HG02840 (cell line): ENCODE results near the gene CCDC142.
"Not testable (repeated sequence)": the region's sequence is repeated elsewhere in the genome, so short reads cannot be mapped to it uniquely, and the experiment has no call there.

Experiments used
- ATAC-seq: cut with Tn5 transposase; IDR thresholded peaks from one replicate; pipeline ENCODE4 v1.9.1; 2021; ENCODE audit warnings: mild to moderate bottlenecking, moderate library complexity, moderate number of reproducible peaks; ENCODE audit not compliant: unreplicated experiment, low FRiP score

CCDC142 gene

DNA sequence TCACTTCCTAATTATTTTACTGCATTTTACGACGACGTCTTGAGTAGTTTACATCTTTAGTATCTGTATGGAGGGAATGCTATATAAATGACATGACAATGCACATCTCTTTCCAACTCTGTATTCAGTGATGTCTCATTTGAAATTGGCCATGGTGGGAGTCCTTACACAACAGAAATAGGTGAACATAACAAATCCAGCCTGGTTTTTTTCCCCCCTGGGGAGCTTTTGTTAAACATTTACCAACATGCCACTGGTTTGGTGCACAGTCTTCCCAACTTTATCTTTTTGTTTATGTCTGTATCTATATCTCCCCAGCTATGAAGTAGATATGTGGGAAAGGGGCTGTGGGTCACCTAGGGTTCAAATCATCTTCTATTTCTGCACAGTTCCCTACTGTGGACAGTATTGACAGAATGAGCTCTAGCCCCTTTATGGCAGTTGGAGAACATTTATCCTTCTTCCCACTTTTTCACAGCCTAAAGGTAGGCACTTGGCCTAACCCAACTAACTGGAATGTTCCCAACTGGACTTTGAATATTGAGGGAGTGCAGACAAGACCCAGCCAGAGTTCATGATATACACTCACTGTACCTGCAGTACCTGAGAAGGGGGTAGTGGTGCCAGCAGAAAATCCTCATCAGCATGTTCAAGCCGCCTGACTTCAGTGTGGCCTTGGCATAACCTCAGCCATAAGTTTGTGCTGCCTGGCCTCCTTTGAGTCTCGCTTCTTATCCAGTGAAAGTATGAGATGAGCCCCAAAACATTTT, 35.4 kb downstream of the CCDC142 start:
- ATAC-seq = no peak

DNA sequence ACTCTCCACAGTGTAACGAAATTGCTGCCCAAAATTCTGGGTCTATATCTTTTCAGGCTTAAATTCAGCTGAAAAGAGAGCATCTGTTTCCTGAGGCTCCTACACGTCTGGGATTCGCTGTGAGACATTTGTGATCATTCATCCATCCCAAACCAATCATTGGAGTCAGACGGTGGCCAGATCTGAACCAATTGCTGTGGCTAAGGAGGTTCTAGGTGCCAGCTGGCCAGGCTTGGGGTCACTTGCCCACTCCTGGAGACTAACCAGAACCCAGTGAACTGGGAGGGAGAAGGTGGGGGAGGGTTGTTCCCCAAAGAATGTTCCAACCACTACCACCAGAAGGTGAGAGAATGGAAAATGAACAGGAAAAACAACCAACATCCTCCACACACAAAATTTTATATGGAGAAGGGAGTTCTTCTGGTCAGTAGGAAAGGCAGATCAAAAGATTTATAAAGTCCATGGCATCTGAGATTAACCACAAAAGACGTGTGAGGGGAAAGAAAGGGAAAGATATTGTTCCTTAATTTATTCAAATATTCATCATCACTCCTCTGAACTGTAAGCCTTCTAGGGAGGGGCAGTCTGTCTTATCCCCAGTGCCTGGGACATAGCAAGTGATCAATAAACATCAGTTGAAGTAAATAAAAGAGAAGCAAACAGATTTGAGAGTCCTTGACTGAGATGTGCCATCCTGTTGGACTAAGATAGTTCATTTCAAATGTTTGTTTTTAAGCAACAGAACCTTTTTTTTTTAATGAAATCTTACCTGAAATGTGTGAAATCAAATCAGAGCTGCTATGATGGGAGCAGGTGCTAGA, 38.1 kb downstream of the CCDC142 start:
- no peak for ATAC-seq

DNA sequence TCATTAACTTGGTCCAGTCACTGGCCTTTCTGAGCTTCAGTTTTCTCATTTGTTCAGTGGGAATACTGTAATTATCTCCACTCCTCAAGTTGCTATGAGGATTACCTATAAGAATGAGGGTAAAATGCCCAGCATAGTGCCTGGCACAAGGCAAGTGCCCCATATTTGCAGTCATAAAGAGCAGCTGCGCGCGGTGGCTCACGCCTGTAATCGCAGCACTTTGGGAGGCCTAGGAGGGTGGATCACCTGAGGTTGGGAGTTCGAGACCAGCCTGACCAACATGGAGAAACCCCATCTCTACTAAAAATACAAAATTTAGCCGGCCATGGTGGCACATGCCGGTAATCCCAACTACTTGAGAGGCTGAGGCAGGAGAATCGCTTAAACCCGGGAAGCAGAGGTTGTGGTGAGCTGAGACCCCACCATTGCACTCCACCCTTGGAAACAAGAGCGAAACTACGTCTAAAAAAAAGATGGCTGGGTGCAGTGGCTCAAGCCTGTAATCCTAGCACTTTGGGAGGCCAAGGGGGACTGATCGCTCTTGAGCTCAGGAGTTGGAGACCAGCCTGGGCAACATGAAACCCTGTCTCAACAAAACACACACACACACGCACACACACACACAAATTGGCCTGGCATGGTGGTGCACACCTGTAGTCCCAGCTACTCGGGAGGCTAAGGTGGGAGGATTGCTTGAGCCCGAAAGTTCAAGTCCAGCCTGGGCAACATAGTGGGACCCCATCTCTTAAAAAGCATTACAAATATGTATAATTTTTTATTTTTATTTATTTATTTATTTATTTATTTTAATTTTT, 40.1 kb downstream of the CCDC142 start:
- not testable (repeated sequence) for ATAC-seq

DNA sequence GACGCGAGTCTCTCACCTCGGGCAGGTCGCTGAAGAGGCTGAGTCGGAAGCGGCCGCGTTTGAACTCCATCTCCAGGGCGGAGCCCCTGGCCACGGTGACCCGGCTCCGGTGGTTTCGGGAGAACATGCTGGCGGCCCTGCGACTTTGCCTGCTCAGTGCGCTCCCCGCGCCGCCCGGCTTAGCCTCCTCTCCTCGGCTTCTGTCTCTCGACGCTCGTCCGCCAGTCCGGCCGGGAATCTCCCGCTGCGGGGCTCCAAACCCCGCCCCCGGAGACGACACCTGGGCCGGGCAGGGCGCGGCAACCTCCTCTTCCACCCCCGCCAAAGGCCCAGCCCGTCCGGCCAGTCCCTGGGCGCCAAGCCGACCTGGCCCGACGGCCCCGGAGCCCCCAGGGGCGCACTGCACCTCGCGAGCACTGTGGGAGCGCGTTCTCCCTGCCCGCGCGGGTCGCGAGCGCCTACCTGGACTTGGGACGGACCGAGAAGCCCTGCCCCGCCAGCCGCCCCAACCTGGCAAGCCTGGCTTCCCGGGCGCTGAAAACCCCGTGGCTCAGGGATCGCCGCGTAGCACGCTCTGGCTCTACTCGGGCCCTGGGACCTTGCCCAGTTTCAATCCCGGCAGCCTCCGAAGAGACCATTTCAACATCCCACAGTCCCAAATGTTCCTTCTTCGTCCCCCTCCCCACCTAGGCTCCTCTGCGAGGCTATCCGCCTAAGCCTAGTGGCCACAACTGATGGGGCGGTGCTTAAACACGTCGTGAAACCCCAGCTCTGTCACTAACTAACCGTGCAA, 40.9 kb downstream of the CCDC142 start, which contains the start of gene RTKN:
RTKN (minus strand) TSS at position 248 of the 793 bp plus-strand sequence; CDS start at position 127, 121 bp downstream.
- no peak for ATAC-seq

DNA sequence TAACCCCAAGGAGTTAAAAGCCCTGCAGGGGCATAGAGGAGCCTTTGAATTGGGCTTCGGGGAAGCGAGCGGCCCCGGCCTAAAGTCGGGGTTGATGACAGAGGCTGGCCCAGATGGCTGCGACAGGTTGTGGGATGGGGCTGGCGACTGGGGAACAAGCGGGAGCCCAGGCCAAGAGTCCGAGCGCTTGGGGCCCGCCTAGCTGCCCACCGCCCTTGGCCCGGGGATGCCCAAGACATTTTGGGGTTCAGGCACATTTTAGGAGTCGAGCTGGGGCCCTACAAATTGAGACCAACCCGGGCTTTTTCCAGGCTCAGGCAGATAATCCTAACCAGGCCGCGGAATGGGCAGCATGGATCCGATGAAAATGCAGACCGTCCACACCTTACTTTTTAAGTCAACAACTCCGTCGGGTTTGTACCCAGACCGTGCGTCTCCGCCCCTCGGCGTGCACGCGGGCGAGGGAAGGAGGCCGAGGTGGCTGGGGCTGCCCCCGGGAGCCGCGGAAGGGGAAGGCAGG, 41.6 kb downstream of the CCDC142 start:
- ATAC-seq = no peak

DNA sequence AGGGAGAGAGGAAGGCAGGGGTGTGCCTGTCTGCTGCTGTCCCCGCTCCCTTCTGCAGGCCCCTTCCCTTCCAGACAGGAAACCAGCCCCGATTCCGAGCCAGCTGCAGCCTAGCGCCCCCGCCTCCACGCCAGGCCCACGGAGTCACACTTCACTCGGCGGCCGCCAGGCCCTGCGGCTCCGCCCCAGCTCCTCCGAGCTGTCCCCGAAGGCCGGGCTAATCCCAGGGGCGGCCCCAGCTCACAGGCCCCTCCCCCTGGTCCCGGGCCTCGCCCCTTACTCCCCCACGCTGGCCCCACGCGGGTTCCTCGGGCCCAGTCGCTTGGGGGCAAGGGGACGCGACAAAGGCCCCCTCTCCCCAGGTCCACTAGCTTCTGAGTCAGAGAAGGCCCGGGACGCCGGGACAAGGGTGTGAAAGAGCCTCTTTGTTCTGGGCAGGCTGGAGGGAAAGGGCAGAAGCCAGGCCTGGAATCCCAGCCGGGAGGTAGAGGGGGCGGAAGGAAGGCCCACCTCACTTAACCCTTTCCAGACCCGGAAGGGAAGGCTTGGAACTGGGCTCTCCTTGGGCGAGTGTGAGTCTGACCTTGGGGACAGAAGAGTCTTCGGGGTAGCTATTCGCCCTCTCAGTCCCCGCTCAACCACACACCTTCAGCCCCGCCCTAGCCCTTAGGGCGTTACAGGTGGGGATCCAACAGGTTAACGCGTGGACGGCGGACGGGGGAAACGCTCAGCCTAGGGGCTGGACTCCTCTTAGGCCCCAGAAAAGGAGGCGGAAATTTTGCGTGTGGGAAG, 42.2 kb downstream of the CCDC142 start:
- peak; percentile 52 for ATAC-seq

DNA sequence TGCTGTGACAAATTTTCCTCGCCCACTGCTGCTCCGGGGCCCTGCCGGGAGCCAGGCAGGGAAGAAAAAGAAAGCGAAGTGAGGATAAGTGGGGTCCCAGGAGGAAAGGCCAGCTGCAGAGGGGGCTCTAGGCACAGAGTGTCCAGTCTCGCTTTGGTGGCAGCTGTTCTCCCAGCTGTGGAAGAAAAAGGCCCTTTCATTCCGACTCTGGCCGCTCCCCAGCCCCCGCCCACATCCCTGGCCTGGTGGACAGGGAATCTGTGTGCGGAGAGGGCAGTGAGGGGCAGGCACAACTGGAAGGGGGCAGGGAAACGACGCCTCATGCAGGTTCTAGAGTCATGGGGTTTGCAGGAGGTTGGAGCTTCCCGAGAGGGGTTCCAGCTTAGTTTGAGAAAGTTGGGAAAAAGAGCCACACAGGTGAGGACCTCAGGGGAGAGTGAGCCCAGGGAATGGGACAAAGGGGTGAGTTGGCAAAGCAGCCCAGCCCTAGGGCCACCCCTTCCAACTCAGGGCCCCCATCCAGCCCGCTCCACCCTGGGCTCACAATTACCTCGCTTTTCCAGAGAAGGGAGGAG, 42.9 kb downstream of the CCDC142 start:
- no peak for ATAC-seq

DNA sequence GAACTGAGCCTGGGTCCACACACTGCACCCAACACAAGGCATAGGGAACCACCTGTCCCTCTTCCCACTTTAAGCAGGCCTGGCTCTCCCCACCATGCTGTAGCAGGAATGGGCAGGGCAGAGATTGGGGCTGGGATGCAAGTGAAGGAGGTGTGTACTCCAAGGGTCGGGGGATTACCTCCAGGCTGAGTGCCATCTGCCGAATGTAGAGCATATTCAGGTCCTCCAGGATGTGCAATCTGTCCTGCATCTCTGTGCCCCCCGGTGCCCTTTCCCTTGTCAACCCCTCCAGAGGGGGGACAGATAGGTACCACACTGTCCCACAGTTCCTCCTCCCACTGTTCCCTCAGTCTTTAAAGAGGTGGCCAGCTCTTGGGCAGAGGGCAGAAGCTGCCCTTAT, 43.4 kb downstream of the CCDC142 start:
- no peak for ATAC-seq

DNA sequence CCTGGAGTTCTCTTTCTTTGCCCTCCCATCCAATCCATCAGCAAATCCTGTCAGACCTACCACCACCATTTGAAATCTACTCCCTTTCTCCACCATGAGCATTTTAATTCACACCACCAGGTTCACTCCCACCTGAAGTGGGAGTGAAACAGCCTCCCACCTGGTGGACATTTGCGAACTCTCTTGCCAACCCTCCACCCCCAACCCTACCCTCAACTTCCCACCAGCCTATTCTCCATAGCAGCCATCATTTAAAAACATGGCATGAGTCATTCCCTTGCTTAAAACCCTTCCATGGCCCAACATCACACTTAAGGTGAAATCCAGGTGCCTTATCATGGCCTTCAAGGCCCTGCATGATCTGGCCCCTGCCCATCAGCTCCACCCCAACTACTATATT, 44.5 kb downstream of the CCDC142 start:
- ATAC-seq = no peak

DNA sequence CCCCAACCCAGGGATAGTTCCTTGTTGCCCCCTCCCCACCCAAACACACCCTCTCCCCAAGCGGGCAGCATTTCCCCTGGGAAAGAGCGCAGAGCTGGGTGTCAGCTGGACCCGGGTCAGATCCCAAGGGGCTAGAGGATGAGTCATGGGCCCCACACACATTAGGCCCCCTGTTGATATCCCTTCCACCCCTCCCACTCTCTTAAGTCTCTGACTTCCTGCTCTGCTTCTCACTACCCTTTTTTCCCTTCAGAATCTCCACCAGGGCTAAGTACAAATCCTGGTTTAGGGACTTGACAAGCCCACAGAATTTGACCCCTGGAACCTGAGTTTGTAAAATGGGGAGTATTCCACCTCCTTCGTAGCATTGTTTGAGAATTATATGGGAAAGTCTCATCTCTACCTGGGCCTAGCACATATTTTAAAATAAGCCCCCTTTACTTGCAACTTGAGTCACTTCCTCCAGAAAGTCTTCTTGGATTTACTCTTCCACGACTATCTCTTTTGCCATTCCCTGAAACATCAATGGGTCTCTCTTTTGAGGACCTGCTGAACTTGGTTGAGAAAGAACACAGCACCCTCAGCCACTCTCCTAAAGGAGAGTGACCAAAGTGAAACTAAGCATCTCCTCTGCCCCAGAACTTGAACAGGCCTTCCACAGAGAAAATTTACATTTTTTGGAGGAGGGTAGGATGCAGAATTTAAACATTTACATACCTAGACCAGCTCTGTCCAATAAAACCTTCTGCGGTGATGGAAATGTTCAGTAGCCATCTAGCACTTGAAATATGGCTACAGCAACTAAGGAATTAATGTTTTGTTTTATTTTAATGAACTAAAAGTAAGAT, 45.7 kb downstream of the CCDC142 start:
- ATAC-seq = no peak

DNA sequence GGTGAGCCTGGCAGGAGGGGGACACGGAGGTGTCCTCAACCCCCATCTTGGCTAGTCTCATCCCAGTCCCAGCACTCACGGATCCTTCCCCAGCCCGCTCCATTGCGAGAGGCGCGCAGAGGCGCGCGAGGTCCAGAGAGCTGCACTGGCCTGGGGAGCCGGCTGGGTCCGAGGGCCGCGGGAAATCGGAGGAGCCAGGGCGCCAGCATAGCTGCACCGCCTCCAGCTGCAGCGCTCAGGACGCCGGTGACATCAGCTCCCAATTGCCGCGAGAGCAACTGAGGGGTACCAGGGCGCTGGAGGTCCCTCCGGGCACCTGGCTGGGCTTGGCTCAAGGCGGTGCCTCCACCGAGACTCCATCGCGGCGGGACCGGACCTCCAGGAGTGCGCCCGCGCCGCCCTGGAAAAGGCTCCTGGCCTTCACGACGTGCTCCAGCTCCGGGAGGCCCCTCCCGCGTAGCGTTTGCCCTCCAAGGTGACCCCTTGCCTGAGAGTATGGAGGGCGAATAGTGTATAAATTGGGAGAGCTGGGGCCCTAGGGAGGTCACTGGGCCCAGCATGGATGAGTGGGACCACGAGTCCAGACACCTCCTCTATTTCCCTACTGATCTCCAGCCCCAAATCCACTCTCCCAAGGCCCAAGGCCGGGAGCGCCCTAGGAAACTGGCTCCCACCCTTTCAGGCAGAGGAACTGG, 46.5 kb downstream of the CCDC142 start:
- no peak for ATAC-seq

DNA sequence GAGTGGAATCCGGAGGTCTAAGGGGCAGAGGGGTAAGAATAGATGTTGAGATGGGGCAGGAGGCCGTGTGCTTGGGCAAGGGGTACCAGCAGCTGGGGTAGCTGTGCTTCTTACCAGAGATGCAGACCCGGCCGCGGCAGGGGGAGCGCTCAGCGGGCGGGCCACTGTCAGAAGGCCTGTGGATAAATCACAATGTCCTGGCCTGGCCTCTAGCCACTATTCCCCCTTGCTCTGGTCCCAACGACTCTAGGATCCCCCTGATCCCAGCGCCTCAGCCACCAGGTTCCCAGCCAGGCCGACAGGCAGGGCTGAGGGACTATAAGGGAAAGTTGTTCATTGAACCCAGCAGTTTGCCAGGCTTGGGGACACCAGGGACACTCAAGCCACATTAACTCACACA, 52.3 kb downstream of the CCDC142 start:
- no peak for ATAC-seq

DNA sequence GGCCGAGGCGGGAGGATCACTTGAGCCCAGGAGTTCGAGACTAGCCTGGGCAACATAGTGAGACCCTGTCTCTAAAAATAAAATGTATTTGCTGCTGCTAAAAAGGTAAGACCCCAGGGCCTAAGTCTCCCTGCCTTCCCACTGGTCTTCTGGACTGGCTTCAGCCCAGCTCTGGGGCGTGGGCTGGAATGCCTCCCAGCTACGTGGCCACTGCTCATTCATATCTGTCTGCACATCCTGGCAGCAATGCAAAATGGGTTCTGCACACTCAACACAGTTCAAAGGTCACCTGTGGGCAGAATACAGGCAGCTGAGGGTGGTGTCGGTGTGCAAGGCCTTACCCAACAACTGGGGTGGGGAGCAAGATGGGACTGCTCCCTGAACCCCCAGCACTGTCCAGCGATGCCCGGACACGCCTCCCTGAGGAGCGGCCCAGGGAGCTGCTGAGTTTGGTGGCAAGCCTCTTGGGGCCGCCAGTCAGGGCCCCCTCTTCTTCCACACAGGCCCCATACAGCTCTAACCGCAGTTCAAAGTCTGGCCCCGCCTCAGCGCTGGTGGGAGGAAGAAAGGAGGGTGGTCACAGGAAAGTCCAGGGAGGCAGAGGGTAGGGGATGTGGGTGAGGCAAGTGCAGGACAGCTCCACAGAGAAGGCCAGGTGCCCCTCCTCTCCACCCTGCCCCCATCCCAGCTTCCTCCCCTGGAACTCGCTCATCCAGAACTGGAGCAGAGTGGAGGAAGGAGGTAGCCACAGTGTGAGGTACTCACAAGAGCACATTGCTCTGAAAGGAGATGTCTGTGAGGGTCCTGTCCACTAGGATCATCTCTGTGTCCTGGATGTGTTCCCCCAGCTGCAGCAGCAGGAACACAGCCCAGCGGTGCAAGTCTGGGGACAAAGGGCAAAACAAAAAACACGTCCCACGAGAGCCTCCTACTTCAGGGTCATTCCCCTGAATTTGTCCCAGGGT, 53.0 kb downstream of the CCDC142 start:
- no peak for ATAC-seq

DNA sequence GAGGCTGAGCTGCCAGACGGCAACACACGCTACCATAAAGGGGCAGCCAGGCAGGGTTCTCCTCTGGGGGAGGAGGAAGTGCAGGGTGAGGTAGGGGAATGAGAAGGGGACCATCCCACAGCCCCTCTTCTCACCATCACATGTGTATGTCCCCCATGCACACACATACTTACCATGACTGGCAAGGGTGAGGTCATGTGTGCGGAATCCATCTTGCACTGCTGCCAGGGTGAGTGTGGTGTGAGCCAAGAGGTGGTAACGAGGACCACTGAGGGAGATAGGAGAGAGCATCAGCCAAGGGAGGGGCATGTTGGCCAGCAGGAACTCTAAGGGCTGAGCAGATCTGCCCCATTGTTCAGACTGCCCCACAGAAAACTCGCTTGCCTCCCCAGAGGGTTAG, 54.1 kb downstream of the CCDC142 start:
- ATAC-seq = no peak

DNA sequence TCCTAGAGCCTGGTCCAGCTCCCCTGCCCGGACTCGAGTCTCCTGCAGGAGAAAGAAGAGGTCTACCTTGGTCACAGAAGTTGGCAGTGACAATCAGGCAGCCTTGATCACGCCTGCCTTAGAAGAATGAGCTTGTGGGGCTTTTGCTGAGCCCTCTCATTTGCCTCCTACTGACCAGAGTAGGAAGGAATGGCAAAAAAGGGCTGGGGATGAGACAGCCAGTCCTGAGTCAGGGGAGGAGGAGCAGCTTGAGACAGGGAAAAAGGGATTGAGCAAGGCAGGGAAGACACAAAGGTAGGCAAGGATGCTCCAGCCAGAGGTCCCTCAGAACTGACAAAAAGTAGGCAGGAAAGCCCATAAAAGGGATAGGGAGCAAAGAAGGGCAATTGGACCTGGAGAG, 55.2 kb downstream of the CCDC142 start:
- ATAC-seq = no peak

DNA sequence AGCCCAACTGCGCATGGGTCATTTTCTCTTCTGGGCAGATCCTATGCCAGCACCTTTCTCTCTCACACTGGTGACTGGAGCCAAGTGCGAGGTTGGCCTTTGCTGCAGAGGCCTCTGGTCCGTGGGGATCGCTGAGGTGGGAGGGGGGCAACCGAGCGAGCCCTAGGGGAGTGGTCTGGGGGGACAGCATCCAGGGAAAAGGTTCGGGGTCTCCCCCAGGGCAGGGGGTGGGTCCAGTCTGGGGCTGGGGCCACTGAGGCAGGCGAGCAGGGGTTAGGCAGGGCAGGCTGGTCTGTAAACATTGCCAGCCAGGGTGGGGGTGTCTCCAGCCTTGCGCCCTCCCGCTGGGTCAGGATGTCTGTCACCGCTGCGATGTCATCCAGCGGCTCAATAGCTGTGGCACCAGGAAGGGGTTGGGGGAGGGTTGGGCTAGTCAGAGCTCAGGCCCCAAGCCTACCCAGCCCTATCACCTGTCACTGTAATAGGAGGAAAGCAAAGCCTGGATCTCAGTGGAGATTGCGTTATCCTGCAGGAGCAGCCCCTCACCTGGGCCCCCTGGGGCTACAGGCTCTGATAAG, 56.5 kb downstream of the CCDC142 start:
- no peak for ATAC-seq
